MCF 10A (cell line): ENCODE measurements around the gene SELENOM. TPM values are rescaled to one million over a fixed set of nuclear protein-coding genes. Genes with fewer than 3 reads are reported as not detected.

Experiments used
- BruUV-seq: library from RNA; stranded (reverse); fragments of 400-500 nt; replicated peaks from 2 replicates; lab custom pipeline; 2021; lab: Mats Ljungman, UMichigan
- CTCF ChIA-PET: fragments of 300-600 bp; sonication (Branson Sonifier 250); formaldehyde crosslinking; extraction: SDS; loops from one replicate; lab custom pipeline; 2021; ENCODE audit warnings: antibody characterized with exemption, inconsistent platforms; lab: Yijun Ruan, JAX
- POLR2A ChIA-PET: fragments of 300-600, 350-650 bp; sonication (Branson Sonifier 250); formaldehyde crosslinking; extraction: SDS; loops from one replicate; lab custom pipeline; 2020; ENCODE audit warnings: antibody characterized with exemption, inconsistent platforms; lab: Yijun Ruan, JAX
- DNase-seq: peaks from one replicate; pipeline ENCODE4 v3.0.0-alpha.2; 2018; ENCODE audit not compliant: unreplicated experiment
- H3K27ac Mint-ChIP-seq: one replicate; pipeline ENCODE4 v1.8.0; 2022; ENCODE audit warnings: mild to moderate bottlenecking, low read depth, mixed read lengths; ENCODE audit not compliant: unreplicated experiment
- H3K27me3 Mint-ChIP-seq: one replicate; pipeline ENCODE4 v1.8.0; 2022; ENCODE audit warnings: mixed read lengths; ENCODE audit not compliant: insufficient read depth, unreplicated experiment
- H3K36me3 Mint-ChIP-seq: one replicate; pipeline ENCODE4 v1.8.0; 2022; ENCODE audit warnings: mild to moderate bottlenecking, moderate library complexity, mixed read lengths; ENCODE audit not compliant: insufficient read depth, unreplicated experiment
- H3K4me1 Mint-ChIP-seq: one replicate; pipeline ENCODE4 v1.8.0; 2022; ENCODE audit warnings: mixed read lengths; ENCODE audit not compliant: insufficient read depth, unreplicated experiment
- H3K4me3 Mint-ChIP-seq: one replicate; pipeline ENCODE4 v1.8.0; 2022; ENCODE audit warnings: mild to moderate bottlenecking, moderate library complexity, mixed read lengths; ENCODE audit not compliant: unreplicated experiment
- H3K9me3 Mint-ChIP-seq: one replicate; pipeline ENCODE4 v1.8.0; 2022; ENCODE audit warnings: mixed read lengths; ENCODE audit not compliant: unreplicated experiment
- intact Hi-C: fragments of 100-400 bp; cut with micrococcal nuclease; formaldehyde crosslinking; loops from 2 replicates; pipeline ENCODE4 v1.14.1; 2022
- total RNA-seq: library from RNA; stranded (reverse); gene quantifications from 2 replicates; pipeline ENCODE4 v1.2.3, GENCODE V29; 2022
- TF ChIP-seq, protein P1 (sequence below): fragments of 200-600 bp; IDR thresholded peaks from one replicate; pipeline ENCODE4 v1.8.0; 2022; ENCODE audit warnings: antibody characterized with exemption, mild to moderate bottlenecking; ENCODE audit not compliant: unreplicated experiment

SELENOM gene
- total RNA-seq, 1 experiment from 2014 or later, result 44.9 TPM

DNA sequence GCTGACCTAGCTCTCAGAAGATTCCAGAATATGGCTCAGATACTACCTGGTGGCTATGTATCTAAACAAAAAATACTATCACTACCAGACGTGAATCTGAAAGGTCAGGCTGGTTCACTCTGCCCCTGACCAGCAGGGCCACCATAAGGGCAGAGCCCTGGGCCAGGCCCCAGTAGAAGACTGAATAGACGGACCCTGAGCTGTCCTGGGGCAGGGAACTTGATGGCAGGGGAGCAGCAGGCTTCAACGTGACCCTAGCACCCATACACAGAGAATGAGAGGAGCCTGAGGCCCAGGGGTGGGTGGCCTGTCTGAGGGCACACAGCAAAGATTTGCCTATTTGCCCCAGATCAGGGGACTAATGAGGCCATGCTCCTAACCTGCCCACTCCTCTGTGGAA, 46.0 kb upstream of the SELENOM start:
- no TSS peak for BruUV-seq
- no peak for DNase-seq
- Mint-ChIP-seq H3K4me1 (peaks cover 9% of the 10 kb centered on the region), H3K36me3 (no peaks in the 10 kb centered on the region), H3K27me3 (no peaks in the 10 kb centered on the region), H3K9me3 (no peaks in the 10 kb centered on the region), H3K27ac (no peak overlapping the region), H3K4me3 (no peak overlapping the region)
- TF ChIP-seq, protein P1, sequence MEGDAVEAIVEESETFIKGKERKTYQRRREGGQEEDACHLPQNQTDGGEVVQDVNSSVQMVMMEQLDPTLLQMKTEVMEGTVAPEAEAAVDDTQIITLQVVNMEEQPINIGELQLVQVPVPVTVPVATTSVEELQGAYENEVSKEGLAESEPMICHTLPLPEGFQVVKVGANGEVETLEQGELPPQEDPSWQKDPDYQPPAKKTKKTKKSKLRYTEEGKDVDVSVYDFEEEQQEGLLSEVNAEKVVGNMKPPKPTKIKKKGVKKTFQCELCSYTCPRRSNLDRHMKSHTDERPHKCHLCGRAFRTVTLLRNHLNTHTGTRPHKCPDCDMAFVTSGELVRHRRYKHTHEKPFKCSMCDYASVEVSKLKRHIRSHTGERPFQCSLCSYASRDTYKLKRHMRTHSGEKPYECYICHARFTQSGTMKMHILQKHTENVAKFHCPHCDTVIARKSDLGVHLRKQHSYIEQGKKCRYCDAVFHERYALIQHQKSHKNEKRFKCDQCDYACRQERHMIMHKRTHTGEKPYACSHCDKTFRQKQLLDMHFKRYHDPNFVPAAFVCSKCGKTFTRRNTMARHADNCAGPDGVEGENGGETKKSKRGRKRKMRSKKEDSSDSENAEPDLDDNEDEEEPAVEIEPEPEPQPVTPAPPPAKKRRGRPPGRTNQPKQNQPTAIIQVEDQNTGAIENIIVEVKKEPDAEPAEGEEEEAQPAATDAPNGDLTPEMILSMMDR, result no peak
- POLR2A ChIA-PET, result no interaction called here
- CTCF ChIA-PET, result interaction anchor here (0.6 to 8.5 kb wide), 6 partner anchors 14 to 206 kb away, joined by 3 to 40 read pairs (median 4); partner anchors contain the start of gene SELENOM
- intact Hi-C loops, result no loop called here

DNA sequence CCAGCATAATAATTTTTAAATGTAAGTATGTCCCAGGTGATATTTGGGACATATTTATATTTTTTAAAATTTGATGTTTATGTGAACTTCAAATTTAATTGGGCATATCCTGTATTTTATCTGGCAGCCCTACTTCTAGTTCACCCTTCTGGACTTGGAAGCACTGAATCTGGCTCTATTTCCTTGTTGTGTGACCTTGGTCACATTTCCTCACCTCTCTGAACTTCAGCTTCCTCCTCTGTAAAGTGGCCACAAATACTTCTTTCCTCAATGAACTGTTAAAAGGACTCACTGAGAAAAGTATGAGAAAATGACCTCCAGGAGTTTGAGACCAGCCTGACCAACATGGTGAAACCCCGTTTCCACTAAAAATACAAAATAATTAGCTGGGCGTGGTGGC, 44.5 kb upstream of the SELENOM start:
- no peak for DNase-seq
- Mint-ChIP-seq H3K27ac (no peak overlapping the region), H3K27me3 (no peaks in the 10 kb centered on the region), H3K4me3 (no peak overlapping the region), H3K36me3 (no peaks in the 10 kb centered on the region), H3K4me1 (peaks cover 9% of the 10 kb centered on the region), H3K9me3 (no peaks in the 10 kb centered on the region)
- ChIA-PET CTCF (interaction anchor here (0.5 to 1.6 kb wide), 4 partner anchors 41 to 148 kb away, joined by 3 to 10 read pairs (median 3); partner anchors contain the start of gene SELENOM), POLR2A (no interaction called here)
- intact Hi-C loops, result no loop called here
- TF ChIP-seq, protein P1, result no peak
- no TSS peak for BruUV-seq

DNA sequence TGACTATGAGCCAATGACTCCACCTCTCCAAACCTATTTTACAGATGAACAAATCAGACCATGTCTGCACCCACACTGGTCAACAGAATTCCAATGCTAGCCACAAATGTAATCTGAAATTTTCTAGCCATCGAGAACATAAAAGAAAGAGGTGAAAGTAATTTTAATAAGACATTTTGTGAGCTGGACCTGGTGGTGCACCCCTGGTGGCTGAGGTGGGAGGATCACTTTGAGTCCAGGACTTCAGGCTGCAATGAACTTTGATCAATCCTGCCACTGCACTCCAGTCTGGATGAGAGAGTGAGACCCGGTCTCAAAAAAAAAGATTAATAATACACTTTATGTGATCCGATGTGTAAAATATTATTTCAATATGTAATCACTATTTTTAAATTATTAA, 43.2 kb upstream of the SELENOM start:
- Mint-ChIP-seq H3K27ac (no peak overlapping the region), H3K27me3 (no peaks in the 10 kb centered on the region), H3K9me3 (no peaks in the 10 kb centered on the region), H3K4me3 (no peak overlapping the region), H3K4me1 (peaks cover 9% of the 10 kb centered on the region), H3K36me3 (no peaks in the 10 kb centered on the region)
- no TSS peak for BruUV-seq
- DNase-seq, result no peak
- TF ChIP-seq, protein P1, result peak; percentile 22
- ChIA-PET POLR2A (interaction anchor here (0.7 kb wide), 1 partner anchor 124 kb away, joined by 4 read pairs; no protein-coding TSS in a partner anchor), CTCF (interaction anchor here (0.6 to 1.8 kb wide), 5 partner anchors 14 to 664 kb away, joined by 3 to 9 read pairs (median 3); no protein-coding TSS in a partner anchor)
- intact Hi-C loops, result no loop called here

DNA sequence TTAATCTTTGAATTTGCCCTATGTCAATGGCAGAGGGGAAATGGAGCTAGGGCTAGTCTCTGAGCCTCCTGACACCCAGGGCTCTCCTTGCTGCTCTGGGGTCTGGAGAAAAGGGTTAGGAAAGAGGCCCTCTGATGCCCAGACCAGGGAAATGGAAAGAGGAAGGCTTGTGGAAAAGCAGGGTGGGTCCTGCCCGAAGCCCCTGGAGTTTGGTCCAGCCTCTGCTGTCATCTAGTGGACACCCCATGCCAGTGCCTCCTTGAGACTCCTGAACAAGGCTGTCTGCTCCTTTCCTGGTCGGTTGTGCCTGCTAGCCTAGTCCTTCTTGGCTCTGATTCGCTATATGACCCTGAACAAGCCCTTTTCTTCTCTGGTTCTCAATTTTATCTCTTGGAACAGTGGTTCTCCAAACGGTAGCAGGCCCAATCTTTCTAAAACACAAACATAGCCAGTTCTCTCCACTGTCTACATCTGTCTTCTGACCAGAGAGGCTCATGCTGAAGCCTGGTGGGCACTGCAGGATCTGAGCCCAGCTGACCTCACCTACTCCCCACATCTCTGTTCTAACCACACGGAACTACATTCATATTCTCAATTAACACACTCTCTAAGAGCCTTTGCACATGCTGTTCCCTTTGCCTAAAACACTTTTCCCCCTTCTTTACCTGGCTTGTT, 41.7 kb upstream of the SELENOM start:
- TF ChIP-seq, protein P1, result peak; percentile 92
- intact Hi-C loops, result loop anchor here (1.0 to 2.0 kb wide), 4 partner anchors 42 to 514 kb away; partner anchors contain the start of genes SELENOM and SLC35E4
- Mint-ChIP-seq H3K27ac (peak overlapping the region; percentile 6), H3K4me1 (peaks cover 9% of the 10 kb centered on the region), H3K4me3 (no peak overlapping the region), H3K27me3 (no peaks in the 10 kb centered on the region), H3K9me3 (no peaks in the 10 kb centered on the region), H3K36me3 (no peaks in the 10 kb centered on the region)
- BruUV-seq, result no TSS peak
- CTCF ChIA-PET, result interaction anchor here (0.6 to 4.1 kb wide), 27 partner anchors 10 to 343 kb away, joined by 3 to 31 read pairs (median 4); partner anchors contain the start of genes MORC2 and SELENOM
- POLR2A ChIA-PET, result interaction anchor here (1.0 to 1.3 kb wide), 2 partner anchors 10 to 11 kb away, joined by 3 to 4 read pairs; partner anchors contain the start of gene RNF185
- peak; percentile 75 for DNase-seq
